ENCODE results near the gene SRPK2.

SRPK2 gene

GRCh38 chr7:105224884-105225651 is 163.7 kb downstream of the SRPK2 start:
- DNase-seq (ENCODE audit: extremely low read depth, low read depth): peak; percentile 42
- TF ChIP-seq CTCF (IDR thresholded peaks at IDR 0.05; ENCODE audit: low read depth, low read length): no peak

- no peak for DNase-seq (ENCODE audit: extremely low read depth, low read depth)
- TF ChIP-seq CTCF (IDR thresholded peaks at IDR 0.05; ENCODE audit: low read depth, low read length): no peak
Measured at GRCh38 chr7:105222953-105223352, 165.8 kb downstream of the SRPK2 start.

DNA sequence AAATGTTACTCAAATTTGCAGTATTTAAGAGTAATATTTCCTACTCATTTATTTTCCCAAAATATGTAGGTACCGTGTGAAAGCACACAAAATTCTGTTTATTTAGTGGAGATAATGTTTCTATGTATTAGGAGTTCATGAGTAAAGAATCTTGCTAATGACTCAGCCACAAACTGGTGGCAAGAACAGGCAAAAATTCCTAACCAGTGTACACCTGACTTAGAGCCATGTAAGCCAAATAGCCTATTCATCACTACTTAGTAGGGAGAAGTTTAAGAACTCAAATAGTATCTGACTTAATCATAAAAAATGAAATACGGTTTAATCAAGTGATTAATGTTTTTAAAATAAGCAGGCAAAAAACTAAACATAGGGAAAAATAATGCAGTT is 169.0 kb downstream of the SRPK2 start:
- no peak for TF ChIP-seq CTCF (IDR thresholded peaks at IDR 0.05; ENCODE audit: low read depth, low read length)
- no peak for DNase-seq (ENCODE audit: extremely low read depth, low read depth)

GRCh38 chr7:105218939-105219770 is 169.6 kb downstream of the SRPK2 start:
- no peak for TF ChIP-seq CTCF (IDR thresholded peaks at IDR 0.05; ENCODE audit: low read depth, low read length)
- DNase-seq (ENCODE audit: extremely low read depth, low read depth): no peak

- TF ChIP-seq CTCF (IDR thresholded peaks at IDR 0.05; ENCODE audit: low read depth, low read length): no peak
- no peak for DNase-seq (ENCODE audit: extremely low read depth, low read depth)
Measured at GRCh38 chr7:105218215-105218614, 170.5 kb downstream of the SRPK2 start.

GRCh38 chr7:105216786-105217185 is 171.9 kb downstream of the SRPK2 start:
- no peak for TF ChIP-seq CTCF (IDR thresholded peaks at IDR 0.05; ENCODE audit: low read depth, low read length)
- no peak for DNase-seq (ENCODE audit: extremely low read depth, low read depth)

GRCh38 chr7:105215821-105216220 is 172.9 kb downstream of the SRPK2 start:
- no peak for DNase-seq (ENCODE audit: extremely low read depth, low read depth)
- no peak for TF ChIP-seq CTCF (IDR thresholded peaks at IDR 0.05; ENCODE audit: low read depth, low read length)

Measured in AG09319 (cell line).